GM21447 (cell line): ENCODE data around the gene DES.

Experiments used
- ATAC-seq: cut with Tn5 transposase; IDR thresholded peaks from one replicate; pipeline ENCODE4 v1.9.1; 2021; ENCODE audit not compliant: unreplicated experiment

The DES gene

DNA sequence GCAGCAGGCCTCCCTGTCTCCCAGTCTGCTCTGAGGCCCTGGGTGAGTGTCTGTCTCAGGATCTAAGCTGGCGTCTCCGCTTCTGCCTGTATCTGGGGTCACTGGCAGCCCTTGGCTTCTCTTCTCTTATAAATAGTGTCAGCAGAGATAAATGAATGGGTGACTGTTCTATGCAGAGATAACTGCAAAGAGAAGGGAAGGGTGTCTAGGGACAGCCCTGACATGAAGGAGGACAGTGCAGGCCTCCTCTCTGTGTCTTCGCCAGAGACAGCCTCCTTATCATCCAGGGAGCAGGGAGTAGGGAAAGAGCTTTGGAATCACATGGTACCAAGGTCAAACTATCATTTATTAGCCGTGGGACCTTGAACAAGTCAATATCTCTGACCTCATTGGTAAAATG, 52.3 kb downstream of the DES start:
- no peak for ATAC-seq

GRCh38 chr2:219471476-219472371, 53.5 kb downstream of the DES start:
- ATAC-seq = no peak

- ATAC-seq = no peak
Measured at GRCh38 chr2:219472629-219473187, 54.5 kb downstream of the DES start.

- ATAC-seq = no peak
Measured at GRCh38 chr2:219473511-219473910, 55.3 kb downstream of the DES start.

GRCh38 chr2:219474285-219475060, 56.3 kb downstream of the DES start:
- ATAC-seq = no peak

GRCh38 chr2:219475278-219475677, 57.1 kb downstream of the DES start:
- no peak for ATAC-seq

DNA sequence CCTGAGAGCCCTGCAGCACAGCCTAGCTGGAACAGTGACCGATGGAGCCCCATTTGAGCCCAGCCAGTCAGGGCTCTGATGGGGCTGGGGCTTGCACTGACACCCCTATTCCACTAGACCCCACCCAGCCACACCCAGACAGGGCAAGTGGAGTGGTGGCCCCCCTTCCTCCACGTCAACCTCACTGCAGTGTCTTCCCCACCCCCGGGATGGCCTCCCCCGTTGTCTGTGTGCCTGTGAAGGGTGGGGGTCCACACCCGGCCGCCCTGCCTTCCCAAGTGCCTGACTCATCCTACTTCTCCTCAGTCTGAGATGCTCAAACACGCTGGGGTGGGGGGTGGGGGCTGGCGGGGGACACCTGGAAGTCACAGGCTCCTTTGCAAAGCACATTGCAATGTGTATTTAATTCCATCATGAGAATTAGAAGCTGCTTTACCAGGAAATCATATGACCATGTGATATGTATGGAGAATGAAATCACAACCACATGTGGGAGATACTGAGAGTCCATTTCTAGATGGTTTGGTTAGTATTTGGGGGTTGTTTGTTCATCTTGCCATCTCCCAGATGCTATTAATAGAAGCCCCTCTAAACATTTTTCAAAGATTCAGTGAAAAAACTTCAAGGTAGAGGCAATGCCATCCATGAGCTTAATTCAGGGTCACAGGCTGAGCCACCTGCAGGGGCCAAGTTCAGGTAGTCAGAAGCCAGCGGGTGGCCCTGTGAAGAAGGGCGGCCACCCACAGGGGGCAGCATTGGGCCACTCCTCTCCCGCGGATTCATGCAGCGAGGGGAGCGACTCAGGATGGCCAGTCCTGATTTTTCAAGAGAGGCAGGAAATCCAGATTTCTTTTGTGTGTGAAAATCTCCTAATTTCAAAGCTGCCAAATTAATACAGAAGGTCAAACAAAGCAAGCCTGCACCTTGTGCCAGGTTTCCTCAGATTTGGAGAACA, 57.8 kb downstream of the DES start:
- no peak for ATAC-seq
